HG02623 (cell line): Measurements from ENCODE around the gene SFMBT2.
"Not testable (repeated sequence)": the region's sequence is repeated elsewhere in the genome, so short reads cannot be mapped to it uniquely, and the experiment has no call there.

ENCODE experiments used
- ATAC-seq: cut with Tn5 transposase; IDR thresholded peaks from one replicate; pipeline ENCODE4 v1.9.1; 2021; ENCODE audit warnings: moderate library complexity; ENCODE audit not compliant: unreplicated experiment

The SFMBT2 gene

DNA sequence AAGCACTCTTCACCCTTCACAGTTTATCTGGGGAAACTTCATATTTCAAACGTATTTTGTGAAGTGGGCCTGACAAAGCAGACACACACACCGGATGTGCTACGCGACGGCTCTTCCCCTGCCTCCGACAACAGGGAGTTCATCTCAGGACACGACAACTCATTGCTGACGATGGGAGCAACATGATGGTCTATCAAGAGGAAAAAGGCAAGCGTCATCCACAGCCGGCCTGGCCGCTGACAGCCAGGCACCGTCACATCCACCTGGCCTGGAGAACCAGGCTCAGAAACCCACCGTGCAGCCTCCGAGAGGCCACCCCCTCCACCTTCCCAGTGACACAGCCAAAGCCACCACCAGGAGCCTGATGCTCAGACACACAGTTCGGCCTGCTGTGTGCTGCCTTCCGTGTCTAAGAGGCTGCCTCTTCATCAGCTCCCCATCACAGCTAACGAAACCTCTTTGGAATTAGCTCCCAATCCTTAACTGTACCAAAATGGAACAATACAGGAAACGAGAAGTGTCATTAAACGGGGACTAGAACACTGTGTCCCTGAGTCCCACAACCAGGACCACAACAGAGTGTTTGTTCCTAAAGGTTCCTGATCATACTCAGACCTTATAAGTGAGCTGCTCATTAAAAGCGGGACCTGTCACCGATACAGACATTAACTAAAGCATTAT is 76.7 kb downstream of the SFMBT2 start:
- ATAC-seq: no peak

DNA sequence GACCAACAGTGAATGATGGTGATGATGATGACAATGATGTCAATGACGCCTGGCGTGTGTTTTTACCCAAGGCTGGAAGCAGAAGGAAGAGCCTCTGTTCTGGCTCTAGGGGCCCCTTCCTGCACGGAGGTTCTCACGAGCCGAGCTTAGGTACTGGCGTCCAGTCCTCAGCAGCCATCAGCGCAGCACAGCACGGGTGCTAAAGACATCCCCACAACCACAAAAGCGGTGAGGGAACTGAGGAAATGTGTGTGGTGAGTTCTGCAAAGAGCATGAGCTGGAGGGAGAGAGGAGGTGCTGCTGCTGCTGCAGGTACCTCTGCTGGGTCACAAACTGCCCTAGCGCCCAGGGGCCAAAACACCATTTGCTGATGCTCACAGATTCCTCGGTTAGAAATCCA is 81.6 kb downstream of the SFMBT2 start:
- no peak for ATAC-seq

DNA sequence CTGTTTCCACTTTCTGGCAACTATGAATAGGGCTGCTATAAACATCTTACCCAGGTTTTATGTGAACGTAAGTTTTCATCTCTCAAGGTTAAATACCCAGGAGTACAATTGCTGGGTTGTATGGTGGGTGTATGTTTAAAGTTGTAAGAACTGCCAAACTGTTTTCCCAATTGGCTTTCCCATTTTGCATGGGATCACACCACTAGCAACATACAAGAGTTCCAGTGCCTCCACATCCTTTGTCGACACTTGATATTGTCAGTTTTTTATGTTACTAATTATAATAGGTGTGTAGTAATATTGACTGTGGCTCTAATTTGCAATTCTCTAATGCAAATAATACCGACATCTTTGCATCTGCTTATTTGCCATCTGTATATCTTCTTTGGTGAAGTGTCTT is 82.9 kb downstream of the SFMBT2 start:
- no peak for ATAC-seq

DNA sequence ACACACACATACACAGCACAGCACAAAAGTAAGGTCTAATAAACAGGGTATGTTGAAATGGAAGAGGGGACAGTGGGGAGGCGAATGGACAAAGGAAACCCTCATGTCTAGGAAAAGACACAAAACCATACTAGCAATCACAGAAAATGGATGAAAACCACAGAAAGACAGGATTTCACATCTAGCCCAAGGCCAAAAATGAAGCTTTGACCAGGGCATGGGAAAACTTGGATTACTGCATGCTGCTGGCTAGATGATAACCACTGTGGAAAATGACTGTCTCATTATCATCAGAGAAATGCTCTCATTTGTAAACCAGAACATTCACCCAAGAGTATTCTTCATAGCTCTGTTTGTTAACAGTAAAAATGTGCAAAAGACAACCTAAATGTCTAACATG is 88.2 kb downstream of the SFMBT2 start:
- ATAC-seq: no peak

DNA sequence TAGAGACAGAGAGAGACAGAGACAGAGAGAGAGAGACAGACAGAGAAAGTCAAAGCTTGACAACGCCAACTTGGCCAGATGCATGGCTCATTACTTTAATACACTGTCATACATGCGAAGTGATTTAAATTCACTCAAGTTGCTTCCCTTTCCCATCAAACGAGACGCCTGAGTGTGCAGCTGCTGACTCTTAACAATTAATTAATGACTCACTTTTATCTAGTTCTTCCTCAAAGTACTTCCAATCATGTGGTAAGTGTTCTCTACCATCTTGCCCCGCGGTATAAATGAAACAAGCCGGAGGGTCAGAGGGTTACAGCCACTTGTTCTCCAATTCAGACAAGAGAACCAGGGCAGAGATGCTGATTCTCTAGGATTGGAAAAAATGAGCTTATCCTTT is 90.8 kb downstream of the SFMBT2 start:
- no peak for ATAC-seq

DNA sequence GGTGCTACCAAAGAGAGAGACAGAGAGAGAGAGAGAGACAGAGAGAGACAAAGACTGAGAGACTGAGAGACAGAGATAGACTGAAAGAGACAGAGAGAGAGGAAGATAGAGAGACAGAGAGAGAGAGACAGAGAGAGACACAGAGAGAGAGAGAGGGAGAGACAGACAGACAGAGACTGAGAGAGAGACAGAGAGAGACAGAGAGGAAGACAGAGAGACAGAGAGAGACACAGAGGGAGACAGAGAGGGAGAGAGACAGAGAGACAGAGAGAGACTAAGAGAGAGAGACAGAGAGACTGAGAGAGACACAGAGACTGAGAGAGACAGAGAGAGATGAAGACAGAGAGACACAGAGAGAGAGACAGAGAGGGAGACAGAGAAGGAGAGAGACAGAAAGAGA is 91.2 kb downstream of the SFMBT2 start:
- no peak for ATAC-seq

DNA sequence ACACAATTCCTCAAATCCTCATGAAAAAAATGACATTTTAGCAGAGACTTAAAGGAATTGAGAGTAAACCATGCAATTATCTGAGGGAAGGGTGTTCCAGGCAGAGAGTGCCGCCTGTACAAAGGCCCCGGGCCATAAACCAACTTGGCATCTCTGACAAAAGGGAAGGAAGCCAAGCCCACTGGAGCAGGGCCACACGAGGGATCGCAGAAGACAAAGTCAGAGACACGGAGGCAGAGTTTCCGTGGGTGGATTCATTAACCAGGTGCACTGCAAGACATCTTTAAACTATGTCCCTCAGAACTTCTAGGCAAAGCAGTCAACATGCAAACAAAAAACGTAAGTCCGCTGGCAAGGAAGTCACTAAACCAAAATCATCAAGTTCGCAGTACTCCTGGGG is 92.0 kb downstream of the SFMBT2 start:
- no peak for ATAC-seq

DNA sequence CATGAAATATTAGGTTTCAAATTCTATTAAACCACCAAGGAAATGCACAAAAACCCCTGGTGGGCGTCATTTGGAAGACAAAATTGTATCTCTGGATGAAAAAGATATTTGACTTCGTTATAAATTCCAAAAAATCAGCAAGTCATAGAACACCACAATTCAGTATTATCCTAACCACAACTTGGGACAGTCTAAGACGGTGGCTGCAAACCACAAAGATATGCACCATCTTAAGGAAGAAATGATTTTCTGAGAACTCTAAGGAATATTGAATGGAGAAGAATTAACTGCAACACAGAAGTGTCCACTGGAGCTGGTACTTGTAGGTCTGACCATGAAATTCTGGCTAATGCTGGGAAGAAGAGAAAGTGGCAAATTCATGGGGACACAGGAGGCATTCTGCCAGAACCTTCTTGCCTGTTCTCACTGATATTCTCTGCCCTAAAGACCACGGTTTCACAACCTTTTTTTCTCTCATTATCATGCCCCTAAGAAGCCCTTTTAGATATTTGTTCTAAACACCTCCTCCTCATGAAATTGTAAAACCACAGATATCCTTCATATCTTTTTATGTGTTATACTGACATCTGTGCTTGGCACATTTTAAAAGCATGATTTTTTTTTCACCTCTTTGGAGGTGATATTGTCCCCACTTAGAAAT is 92.9 kb downstream of the SFMBT2 start:
- ATAC-seq: no peak

DNA sequence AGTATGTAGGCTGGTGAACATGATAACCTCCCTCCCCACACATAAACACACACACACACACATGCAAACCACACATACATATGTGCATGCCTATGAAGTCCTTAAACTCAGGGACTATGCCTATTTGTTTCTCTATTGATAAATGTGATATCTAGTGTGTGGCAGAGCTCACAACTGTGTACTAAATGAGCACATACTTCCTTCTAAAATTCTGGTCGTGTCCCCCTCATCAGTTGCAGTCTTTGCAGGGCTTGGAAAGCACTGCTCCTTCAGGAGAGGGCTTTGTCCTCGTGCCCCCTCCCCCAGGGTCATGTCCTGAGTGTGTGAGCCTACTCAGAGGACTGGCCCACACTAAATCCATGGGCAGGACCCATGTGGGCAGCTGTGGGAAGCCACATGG is 94.0 kb downstream of the SFMBT2 start:
- ATAC-seq: no peak

DNA sequence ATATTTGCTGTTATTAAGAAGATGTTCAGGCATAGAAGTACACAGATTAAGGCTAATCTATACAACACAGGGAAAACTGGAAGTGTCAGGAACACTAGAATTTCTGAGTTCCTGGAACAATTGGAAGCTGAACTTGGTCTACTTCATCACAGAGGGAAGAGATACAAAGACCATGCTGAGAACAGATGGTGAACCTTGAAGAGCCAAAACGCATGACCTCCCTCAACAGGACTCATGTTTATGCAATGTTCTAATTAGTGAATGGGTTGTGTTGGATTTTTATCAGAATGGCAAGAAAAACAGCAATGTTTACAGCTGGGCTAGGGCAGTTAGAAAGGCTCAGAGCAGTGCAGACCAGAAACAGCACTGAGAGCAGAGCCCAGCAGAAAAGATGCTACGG is 94.9 kb downstream of the SFMBT2 start:
- no peak for ATAC-seq

DNA sequence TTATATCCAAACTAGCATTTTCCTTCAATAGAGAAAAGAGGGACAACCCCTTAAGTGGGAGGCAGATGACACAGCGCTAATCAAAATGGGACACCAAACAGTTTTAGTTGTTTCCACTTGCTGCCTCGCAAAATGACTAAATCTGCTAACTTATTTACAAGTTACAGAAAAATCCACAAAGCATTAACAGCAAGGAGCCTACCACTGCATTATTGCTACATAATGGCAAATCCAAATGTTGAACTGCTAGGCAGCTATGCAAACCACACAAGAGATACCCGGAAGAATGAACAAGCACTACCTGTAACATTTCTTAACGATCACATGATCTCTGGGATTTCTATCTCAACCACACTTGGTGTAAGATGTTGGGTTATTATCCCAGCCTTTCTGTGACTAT is 96.7 kb downstream of the SFMBT2 start:
- no peak for ATAC-seq

DNA sequence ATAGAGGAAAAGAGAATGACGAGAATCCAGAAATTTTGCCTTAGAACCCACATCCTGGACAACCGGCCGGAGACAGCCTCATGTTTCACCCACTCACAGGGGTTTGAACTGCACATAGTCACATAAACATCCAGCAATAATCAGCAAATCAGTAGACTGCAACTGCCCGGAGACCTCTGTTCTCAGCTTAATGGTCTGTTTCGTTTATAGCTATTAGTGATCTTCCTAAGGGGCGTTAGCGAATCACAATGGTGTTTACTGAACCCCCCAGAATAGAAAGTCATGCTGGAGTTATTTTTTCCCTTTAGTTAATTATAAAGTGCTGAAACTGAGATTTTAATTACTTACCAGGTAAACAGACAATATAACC is 98.4 kb downstream of the SFMBT2 start:
- ATAC-seq: no peak

DNA sequence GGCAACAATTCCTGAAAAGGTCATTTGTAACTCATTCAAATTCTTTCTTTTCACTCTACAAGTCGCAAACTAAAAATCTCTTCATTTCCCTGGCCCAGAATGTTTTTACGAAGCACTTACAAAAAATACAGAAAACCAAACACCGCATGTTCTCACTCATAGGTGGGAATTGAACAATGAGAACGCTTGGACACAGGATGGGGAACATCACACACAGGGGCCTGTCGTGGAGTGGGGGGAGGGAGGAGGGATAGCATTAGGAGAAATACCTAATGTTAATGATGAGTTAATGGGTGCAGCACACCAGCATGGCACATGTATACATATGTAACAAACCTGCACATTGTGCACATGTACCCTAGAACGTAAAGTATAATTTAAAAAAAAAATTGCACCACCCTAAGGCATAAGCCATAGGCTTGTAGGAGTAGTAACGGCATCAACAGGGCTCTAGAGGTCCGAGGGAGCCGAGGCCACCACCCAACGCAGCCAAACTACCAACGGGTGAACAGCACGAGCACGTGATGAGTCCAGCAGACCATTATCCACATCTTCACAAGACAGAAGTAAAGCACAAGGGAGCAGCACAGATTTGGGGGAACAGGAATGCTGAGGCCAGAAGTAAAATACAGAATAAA is 98.9 kb downstream of the SFMBT2 start:
- not testable (repeated sequence) for ATAC-seq

DNA sequence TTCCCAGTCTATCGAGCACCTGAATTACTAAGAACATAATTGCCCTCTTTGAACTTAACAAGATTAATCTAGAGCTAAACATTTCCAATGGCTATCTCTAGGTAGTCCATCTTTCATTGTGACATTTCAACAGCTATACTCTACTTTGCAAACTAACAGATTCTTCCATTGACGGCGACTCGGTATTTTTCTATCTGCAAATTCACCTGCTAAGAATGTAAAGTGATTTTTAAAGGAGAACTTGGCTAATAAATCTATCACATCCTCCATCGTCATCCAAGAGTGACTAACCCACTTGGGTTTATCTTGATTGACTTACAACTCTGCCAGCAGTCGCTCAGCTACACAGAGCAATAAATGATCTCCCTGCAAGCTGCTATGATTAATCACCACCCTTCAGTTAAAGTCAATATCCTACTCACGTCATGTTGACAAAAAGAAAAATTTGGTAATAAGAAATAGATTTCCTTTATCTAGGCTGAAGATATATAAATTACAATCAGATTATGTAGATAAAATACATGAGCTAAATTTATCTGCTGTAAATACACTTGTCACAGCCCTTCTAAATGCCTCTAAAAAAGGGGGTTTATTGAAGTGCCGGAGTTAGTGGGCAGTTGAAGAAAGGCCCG is 99.5 kb downstream of the SFMBT2 start:
- ATAC-seq: no peak

DNA sequence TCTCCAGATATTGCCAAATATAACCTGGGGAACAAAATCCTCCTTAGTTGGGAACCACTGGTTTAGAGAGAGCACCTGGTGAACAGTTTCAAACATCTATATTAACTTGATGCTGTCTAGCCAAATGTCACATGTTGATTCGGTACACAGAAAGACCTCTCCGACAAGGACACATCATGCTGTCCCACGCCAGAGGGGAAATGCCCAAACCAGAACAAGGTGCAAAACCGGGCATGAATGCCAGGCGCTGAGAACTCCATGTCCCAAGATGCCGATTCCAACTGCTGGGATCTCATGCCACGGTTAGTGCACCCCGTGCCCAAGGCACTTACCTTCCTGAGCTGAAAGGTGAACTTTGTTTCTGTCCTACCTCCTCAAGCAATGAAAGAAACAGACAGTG is 100.8 kb downstream of the SFMBT2 start:
- ATAC-seq: no peak

DNA sequence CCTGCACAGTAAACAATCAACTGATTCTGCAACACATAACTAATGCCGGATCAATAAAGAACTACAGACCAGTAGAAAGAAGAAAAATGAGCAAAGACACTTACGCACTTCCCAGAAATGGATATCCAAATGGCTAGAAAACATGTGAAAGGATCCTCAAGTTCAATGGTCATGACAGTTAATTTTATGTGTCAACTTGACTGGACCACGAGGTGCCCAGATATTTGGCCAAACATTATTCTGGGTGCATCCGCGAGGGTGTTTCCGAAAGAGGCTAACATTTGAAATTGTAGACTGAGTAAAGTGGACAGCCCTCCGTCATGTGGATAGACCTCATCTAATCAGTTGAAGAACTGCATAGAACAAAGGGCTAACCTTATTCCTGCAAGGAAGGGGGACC is 102.0 kb downstream of the SFMBT2 start:
- no peak for ATAC-seq

DNA sequence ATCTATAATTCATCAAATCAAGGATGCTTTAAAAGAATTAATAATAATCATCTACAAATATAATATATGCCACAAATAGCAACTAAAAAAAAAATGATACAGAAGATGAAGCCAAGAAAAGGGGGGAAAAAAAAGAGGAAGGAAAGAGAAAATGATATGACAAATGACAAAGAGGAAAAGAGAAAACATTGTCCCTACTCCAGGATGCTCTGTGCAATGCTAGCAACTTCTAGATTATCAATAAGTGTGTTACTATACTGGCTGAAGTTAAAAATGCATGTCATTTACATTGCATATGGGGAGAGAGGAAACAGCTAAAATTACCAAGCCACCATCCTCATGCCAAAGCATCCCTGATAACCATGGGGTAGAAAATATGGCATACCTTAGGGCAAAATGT is 104.2 kb downstream of the SFMBT2 start:
- no peak for ATAC-seq

DNA sequence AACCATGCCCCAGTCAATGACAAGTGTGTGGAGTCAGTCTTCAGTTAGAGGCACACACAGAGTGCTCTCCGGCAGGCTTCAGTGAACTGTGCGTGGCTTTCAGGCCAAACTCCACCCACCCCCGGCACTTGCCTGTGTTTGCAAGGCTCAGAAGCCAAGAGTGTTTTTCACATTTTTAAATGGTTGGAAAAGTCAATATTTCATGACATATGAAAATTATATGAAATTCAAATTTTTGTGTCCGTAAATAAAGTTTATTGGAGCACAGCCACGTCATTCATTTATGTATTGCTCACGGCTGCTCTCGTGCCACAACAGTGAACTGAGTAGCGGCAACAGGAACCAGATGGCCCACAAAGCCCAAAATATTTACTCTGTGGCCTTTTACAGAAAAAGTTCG is 104.7 kb downstream of the SFMBT2 start:
- ATAC-seq: peak; percentile 62

DNA sequence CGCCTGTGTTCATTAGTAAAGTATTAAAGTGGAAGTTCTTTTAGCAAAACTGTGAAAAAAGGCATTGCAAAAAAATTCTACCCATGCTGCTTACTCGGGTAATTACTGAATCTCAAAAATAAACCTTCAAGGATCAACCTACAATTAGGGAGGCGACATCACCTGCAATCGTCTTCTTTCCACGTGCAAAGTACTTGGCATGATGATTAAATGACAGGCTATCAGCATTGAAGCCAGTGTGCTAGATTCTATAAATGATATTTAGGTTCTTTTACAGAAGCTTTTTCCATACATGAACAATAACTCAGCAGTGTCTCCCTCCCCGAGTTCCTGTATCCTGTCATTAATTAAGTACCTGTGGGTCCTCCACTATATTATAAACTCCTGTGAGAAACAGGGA is 105.8 kb downstream of the SFMBT2 start:
- ATAC-seq: no peak

DNA sequence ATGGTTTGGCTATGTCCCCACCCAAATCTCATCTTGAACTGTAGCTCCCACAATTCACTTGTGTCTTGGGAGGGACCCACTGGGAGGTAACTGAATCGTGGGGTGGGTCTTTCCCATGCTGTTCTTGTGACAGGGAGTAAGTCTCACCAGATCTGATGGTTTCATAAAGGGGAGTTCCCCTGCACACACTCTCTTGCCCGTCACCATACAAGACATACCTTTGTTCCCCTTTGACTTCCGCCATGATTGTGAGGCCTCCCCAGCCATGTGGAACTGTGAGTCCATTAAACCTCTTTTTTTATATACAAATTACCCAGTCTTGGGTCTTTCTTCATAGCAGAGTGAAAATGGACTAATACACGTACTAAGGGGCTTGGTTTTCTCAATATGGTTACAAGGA is 106.7 kb downstream of the SFMBT2 start:
- no peak for ATAC-seq

DNA sequence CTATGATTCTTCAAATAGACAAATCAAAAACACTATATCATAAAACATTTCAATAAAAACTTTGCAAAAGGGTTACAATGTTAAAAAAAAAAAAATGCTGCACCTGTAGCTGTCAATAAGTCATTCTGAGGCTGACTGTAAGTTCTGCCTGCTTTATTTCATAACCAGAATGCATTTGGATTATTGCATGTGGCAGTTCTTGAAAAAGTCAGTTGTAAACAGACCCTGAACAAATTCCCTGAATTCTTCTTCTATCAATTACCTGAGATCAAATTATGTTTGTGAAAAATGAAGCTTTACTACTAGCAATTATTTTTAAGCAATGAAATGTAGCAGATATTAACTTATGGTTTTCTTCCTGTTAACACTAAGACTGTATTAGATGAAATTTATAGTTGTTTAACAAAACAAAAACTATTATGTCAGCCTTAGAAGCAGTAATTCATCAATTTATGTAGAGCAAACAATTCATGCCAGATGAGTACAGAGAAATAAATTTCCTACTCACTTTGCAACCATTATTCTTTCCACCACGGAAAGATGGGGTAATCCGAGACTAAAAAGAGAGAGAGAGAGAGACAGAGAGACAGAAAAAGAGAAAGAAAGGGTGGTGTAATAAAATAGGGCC is 107.8 kb downstream of the SFMBT2 start:
- ATAC-seq: no peak
